ENCODE data around the gene SLC12A4. TPM values are rescaled to one million over a fixed set of nuclear protein-coding genes. Genes with fewer than 3 reads are reported as not detected.

SLC12A4 gene
- total and polyA plus RNA-seq, 2 of the 13 experiments (the other 11 are each of a cell fraction or from before 2014, with no cell fraction given): 65.1 to 84.3 TPM

DNA sequence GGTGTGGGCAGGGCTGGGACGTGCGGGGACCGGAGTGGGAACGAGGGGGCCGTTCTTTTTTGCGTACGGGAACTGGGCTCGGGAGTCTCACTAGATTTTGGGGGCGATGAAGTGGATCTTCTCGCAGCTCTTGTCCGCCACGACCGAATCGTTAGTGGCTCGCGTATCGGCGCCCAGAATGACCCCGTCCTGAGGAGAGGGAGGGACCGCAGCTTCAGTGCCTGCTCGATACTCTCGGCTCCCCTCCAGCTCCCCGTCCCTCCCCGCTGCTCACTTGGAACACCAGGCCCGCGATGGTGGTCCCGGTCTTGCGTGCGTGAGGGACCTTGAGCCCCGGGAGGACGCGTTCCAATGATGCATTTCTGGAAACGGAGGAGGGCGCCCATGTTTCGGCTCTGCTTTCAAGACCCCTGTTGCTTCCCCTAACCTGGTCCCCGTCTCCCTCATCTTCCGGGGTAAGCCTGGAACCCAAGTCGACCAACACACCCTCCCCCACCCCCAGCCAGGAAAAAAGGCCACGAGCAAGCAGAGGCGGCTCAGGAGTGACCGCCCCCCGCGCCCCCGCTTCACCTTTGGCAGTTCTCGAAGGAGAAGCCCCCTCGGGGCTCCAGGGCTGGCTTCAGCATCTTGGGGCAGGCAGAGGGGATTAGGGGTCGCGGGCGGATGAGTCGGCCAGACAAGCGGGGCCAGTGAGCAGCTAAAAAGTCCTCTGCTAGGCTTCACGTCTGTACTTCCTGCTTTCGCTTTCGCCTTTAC lies 32.1 kb downstream of the SLC12A4 start, which contains the start of gene PSMB10 (continued):
- TF ChIP-seq, protein P1, sequence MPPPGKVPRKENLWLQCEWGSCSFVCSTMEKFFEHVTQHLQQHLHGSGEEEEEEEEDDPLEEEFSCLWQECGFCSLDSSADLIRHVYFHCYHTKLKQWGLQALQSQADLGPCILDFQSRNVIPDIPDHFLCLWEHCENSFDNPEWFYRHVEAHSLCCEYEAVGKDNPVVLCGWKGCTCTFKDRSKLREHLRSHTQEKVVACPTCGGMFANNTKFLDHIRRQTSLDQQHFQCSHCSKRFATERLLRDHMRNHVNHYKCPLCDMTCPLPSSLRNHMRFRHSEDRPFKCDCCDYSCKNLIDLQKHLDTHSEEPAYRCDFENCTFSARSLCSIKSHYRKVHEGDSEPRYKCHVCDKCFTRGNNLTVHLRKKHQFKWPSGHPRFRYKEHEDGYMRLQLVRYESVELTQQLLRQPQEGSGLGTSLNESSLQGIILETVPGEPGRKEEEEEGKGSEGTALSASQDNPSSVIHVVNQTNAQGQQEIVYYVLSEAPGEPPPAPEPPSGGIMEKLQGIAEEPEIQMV (CRISPR knock-in tag; IDR thresholded peaks at IDR 0.05; ENCODE audit: low read depth): no peak; the same call in 1 of the 2 replicates
- TF ChIP-seq ZZZ3 (CRISPR knock-in tag; IDR thresholded peaks at IDR 0.05; ENCODE audit: borderline replicate concordance) (no peak), NFRKB (IDR thresholded peaks at IDR 0.05) (no peak), SAFB2 (CRISPR knock-in tag; IDR thresholded peaks at IDR 0.05; ENCODE audit: borderline replicate concordance, low read depth) (peak; percentile 69), ARNT2 (CRISPR knock-in tag; IDR thresholded peaks at IDR 0.05; ENCODE audit: low read depth) (0 out of 2 replicates have a peak, but pooled peaks have one; percentile 13), GATAD1 (CRISPR knock-in tag; IDR thresholded peaks at IDR 0.05) (no peak), ZNF235 (CRISPR knock-in tag; IDR thresholded peaks at IDR 0.05; ENCODE audit: borderline replicate concordance) (no peak; the same call in 1 of the 2 replicates), RARA (CRISPR knock-in tag; IDR thresholded peaks at IDR 0.05) (no peak), ZNF800 (CRISPR knock-in tag; IDR thresholded peaks at IDR 0.05) (0 out of 2 replicates have a peak, but pooled peaks have one; percentile 16), ZNF205 (CRISPR knock-in tag; IDR thresholded peaks at IDR 0.05) (no peak), ISL2 (CRISPR knock-in tag; IDR thresholded peaks at IDR 0.05) (no peak; the same call in 1 of the 2 replicates), PHF8 (CRISPR knock-in tag; IDR thresholded peaks at IDR 0.05) (peak; percentile 12; the same call in 1 of the 2 replicates), GATAD2A (CRISPR knock-in tag; IDR thresholded peaks at IDR 0.05) (no peak), SKI (IDR thresholded peaks at IDR 0.05; ENCODE audit: partially characterized antibody) (no peak), HDAC2 (CRISPR knock-in tag; IDR thresholded peaks at IDR 0.05) (no peak), SMC3 (IDR thresholded peaks at IDR 0.05; ENCODE audit: low read length) (no peak), CHD4 (IDR thresholded peaks at IDR 0.05; ENCODE audit: borderline replicate concordance, low read length) (no peak), KDM6A (CRISPR knock-in tag; IDR thresholded peaks at IDR 0.05; ENCODE audit: low read depth) (no peak; the same call in 1 of the 2 replicates), ONECUT2 (CRISPR knock-in tag; IDR thresholded peaks at IDR 0.05) (no peak), MIER3 (CRISPR knock-in tag; IDR thresholded peaks at IDR 0.05; ENCODE audit: borderline replicate concordance) (no peak)
- TF ChIP-seq, protein P2, sequence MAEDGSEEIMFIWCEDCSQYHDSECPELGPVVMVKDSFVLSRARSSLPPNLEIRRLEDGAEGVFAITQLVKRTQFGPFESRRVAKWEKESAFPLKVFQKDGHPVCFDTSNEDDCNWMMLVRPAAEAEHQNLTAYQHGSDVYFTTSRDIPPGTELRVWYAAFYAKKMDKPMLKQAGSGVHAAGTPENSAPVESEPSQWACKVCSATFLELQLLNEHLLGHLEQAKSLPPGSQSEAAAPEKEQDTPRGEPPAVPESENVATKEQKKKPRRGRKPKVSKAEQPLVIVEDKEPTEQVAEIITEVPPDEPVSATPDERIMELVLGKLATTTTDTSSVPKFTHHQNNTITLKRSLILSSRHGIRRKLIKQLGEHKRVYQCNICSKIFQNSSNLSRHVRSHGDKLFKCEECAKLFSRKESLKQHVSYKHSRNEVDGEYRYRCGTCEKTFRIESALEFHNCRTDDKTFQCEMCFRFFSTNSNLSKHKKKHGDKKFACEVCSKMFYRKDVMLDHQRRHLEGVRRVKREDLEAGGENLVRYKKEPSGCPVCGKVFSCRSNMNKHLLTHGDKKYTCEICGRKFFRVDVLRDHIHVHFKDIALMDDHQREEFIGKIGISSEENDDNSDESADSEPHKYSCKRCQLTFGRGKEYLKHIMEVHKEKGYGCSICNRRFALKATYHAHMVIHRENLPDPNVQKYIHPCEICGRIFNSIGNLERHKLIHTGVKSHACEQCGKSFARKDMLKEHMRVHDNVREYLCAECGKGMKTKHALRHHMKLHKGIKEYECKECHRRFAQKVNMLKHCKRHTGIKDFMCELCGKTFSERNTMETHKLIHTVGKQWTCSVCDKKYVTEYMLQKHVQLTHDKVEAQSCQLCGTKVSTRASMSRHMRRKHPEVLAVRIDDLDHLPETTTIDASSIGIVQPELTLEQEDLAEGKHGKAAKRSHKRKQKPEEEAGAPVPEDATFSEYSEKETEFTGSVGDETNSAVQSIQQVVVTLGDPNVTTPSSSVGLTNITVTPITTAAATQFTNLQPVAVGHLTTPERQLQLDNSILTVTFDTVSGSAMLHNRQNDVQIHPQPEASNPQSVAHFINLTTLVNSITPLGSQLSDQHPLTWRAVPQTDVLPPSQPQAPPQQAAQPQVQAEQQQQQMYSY (CRISPR knock-in tag; IDR thresholded peaks at IDR 0.05): 0 out of 2 replicates have a peak, but pooled peaks have one; percentile 50
- TF ChIP-seq, protein P3, sequence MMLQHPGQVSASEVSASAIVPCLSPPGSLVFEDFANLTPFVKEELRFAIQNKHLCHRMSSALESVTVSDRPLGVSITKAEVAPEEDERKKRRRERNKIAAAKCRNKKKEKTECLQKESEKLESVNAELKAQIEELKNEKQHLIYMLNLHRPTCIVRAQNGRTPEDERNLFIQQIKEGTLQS (CRISPR knock-in tag; IDR thresholded peaks at IDR 0.05): no peak
